Nephron (organoid): ENCODE data around the gene SLC2A14.
"Not testable (repeated sequence)": the region's sequence is repeated elsewhere in the genome, so short reads cannot be mapped to it uniquely, and the experiment has no call there.

Experiments
- H3K27ac Mint-ChIP-seq, 3 experiments: 2 replicates each; pipeline ENCODE4 v1.8.0; 2020; ENCODE audit warnings: mixed read lengths in 3 of 3, mild to moderate bottlenecking in 2 of 3, moderate library complexity in 1 of 3
- H3K27me3 Mint-ChIP-seq: 2 replicates; pipeline ENCODE4 v1.8.0; 2021; ENCODE audit warnings: low read depth, mild to moderate bottlenecking, moderate library complexity, mixed read lengths
- H3K36me3 Mint-ChIP-seq: 2 replicates; pipeline ENCODE4 v1.8.0; 2020; ENCODE audit warnings: low read depth, mixed read lengths
- H3K4me1 Mint-ChIP-seq: 2 replicates; pipeline ENCODE4 v1.8.0; 2020; ENCODE audit warnings: mixed read lengths
- H3K4me3 Mint-ChIP-seq, 3 experiments: 2 replicates each; pipeline ENCODE4 v1.8.0; 2020; ENCODE audit warnings: mild to moderate bottlenecking in 3 of 3, mixed read lengths in 3 of 3, moderate library complexity in 2 of 3
- H3K9me3 Mint-ChIP-seq: 2 replicates; pipeline ENCODE4 v1.8.0; 2020; ENCODE audit warnings: mixed read lengths
- TF ChIP-seq, protein P1 (sequence below), 3 experiments: fragments of 200-600 bp; sonication (generic); IDR thresholded peaks; one replicate each; pipeline ENCODE4 v1.5.0; 2021; ENCODE audit warnings: antibody characterized with exemption in 3 of 3; ENCODE audit not compliant: unreplicated experiment in 3 of 3

SLC2A14 gene

DNA sequence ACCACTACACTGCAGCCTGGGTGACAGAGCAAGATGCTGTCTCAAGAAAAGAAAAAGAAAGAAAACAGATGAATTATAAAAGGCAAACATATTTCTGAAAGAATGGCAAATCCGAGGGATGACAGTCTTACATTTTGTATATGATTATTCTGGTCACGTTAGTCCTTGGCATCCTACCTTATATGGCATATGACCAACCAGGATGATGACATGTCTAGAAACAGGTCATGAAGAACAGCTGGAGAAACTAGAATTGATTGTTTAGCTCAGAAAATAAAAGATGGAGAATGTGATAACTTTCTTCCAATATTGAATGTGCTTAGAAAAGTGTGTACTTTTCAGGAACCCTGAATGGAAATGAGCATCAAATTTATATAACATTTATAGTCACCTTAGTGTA is 19.2 kb downstream of the SLC2A14 start:
- Mint-ChIP-seq H3K9me3 (no peaks in the 10 kb centered on the region), H3K27ac (no peak overlapping the region), H3K36me3 (no peaks in the 10 kb centered on the region), H3K4me1 (peaks cover 3% of the 10 kb centered on the region), H3K27me3 (peaks cover 4% of the 10 kb centered on the region), H3K4me3 (no peak overlapping the region)
- TF ChIP-seq, protein P1, sequence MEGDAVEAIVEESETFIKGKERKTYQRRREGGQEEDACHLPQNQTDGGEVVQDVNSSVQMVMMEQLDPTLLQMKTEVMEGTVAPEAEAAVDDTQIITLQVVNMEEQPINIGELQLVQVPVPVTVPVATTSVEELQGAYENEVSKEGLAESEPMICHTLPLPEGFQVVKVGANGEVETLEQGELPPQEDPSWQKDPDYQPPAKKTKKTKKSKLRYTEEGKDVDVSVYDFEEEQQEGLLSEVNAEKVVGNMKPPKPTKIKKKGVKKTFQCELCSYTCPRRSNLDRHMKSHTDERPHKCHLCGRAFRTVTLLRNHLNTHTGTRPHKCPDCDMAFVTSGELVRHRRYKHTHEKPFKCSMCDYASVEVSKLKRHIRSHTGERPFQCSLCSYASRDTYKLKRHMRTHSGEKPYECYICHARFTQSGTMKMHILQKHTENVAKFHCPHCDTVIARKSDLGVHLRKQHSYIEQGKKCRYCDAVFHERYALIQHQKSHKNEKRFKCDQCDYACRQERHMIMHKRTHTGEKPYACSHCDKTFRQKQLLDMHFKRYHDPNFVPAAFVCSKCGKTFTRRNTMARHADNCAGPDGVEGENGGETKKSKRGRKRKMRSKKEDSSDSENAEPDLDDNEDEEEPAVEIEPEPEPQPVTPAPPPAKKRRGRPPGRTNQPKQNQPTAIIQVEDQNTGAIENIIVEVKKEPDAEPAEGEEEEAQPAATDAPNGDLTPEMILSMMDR (IDR thresholded peaks at IDR 0.05; ENCODE audit: unreplicated experiment in 3 of 3) = no peak

GRCh38 chr12:7851622-7852081 is 21.1 kb downstream of the SLC2A14 start:
- H3K36me3 Mint-ChIP-seq, H3K9me3 Mint-ChIP-seq, H3K4me3 Mint-ChIP-seq: not testable (repeated sequence)

DNA sequence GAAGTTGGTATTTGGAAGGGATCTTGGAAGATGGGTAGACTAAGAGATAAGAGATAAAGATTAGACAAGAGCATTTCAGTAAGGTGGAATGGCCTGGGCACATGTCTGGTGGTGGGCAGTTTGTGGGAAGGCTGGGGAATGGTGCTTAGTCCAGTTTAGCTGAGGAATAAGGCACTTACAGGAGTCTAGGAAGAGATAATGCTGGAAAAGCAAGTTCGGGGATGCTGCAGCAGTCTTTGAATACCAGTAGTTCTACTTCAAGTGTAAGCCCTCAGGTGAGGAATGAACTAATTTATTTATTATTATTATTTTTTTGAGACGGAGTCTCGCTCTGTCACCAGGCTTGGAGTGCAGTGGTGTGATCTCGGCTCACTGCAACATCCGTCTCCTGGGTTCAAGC is 22.6 kb downstream of the SLC2A14 start:
- not testable (repeated sequence) for H3K9me3 Mint-ChIP-seq, H3K27me3 Mint-ChIP-seq, H3K27ac Mint-ChIP-seq, H3K4me3 Mint-ChIP-seq, H3K36me3 Mint-ChIP-seq
- H3K4me1 Mint-ChIP-seq = peaks cover 12% of the 10 kb centered on the region

More at GRCh38 chr12:7851622-7852081, 21.1 kb downstream of the SLC2A14 start:
- peaks cover 12% of the 10 kb centered on the region for H3K4me1 Mint-ChIP-seq
- H3K27me3 Mint-ChIP-seq, H3K27ac Mint-ChIP-seq: not testable (repeated sequence)

GRCh38 chr12:7848098-7848422 is 24.7 kb downstream of the SLC2A14 start:
- not testable (repeated sequence) for H3K4me3 Mint-ChIP-seq, H3K36me3 Mint-ChIP-seq, H3K27me3 Mint-ChIP-seq, H3K9me3 Mint-ChIP-seq
- Mint-ChIP-seq H3K4me1 (peaks cover 12% of the 10 kb centered on the region), H3K27ac (peak overlapping the region in 1 of 3 experiments; percentile 36)

DNA sequence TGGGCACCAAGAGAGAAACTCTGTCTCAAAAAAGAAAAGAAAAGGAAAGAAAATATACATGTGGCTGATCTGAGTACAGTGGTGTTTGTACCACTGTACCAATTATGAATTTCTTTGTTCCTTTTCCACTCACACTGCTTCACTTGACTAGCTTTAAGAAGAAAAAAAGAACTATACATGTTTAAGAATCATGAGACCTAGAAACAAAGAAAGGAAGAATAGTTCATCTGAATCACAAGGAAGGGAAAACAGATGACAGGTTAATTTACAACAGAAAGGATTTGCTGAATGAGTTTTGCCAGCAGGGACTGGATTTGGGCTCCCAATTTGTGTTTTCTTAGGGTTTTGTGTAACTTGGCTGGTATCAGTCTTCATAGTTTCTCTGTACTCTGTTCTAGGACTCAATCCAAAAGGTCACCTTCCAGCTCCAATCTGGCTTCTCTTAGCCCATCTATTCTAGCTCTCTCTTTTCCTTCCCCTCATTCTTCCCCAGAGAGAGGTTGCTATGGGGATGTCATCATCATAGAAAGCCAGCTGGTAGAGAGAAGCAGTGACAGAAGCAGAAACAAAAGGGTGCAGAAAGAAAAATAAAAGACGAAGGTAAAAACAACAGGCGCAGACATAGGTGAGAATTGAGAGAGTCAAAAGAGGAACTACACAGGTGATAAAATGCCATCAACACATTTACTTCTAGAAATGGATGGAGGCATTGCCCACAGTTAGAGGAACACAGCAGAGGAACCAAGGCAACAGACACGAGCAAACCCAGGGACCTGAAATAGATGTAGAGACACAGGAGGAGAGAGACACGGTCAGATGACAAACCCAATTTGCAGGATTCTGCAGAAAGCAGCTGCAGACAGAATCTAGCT is 25.3 kb downstream of the SLC2A14 start:
- not testable (repeated sequence) for H3K9me3 Mint-ChIP-seq, H3K27me3 Mint-ChIP-seq, H3K36me3 Mint-ChIP-seq, H3K4me3 Mint-ChIP-seq
- Mint-ChIP-seq H3K27ac (peak overlapping the region; percentile 36 to 84 (median 56)), H3K4me1 (peaks cover 12% of the 10 kb centered on the region)

- peaks cover 13% of the 10 kb centered on the region for H3K4me1 Mint-ChIP-seq
- H3K4me3 Mint-ChIP-seq = no peak overlapping the region
- H3K9me3 Mint-ChIP-seq = no peaks in the 10 kb centered on the region
- H3K27ac Mint-ChIP-seq = peak overlapping the region in 2 of 3 experiments; percentile 89 to 93
- TF ChIP-seq, protein P1 (IDR thresholded peaks at IDR 0.05; ENCODE audit: unreplicated experiment in 3 of 3) = no peak
- H3K36me3 Mint-ChIP-seq = no peaks in the 10 kb centered on the region
- H3K27me3 Mint-ChIP-seq = no peaks in the 10 kb centered on the region
Measured at GRCh38 chr12:7844116-7844515, 28.6 kb downstream of the SLC2A14 start.

- H3K9me3 Mint-ChIP-seq = not testable (repeated sequence)
Measured at GRCh38 chr12:7843583-7843982, 29.1 kb downstream of the SLC2A14 start.

DNA sequence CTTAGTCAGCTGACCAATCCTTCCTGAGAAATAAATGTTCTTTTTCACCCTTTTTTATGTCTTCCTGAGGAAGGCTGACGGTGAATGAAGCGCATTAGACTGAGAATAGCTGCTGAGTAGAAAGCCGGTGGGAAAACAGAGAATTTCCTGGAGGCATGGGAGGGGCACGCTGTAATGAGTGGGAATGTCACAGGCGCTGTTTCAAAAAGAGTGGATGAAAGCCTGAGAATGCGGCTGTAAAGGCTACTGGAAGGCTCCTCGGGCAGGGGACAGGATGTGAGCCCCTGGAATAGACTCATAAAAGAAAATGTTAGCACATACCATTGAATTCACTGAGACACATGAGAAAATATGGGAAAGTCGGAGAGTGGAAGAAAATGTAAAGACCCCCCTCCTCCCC is 29.6 kb downstream of the SLC2A14 start:
- Mint-ChIP-seq H3K4me1 (peaks cover 15% of the 10 kb centered on the region), H3K4me3 (peak overlapping the region in 1 of 3 experiments; percentile 15), H3K27ac (peak overlapping the region in 1 of 3 experiments; percentile 69)
- H3K27me3 Mint-ChIP-seq, H3K9me3 Mint-ChIP-seq, H3K36me3 Mint-ChIP-seq: not testable (repeated sequence)

More at GRCh38 chr12:7843583-7843982, 29.1 kb downstream of the SLC2A14 start:
- H3K27me3 Mint-ChIP-seq, H3K36me3 Mint-ChIP-seq: not testable (repeated sequence)
- Mint-ChIP-seq H3K4me1 (peaks cover 15% of the 10 kb centered on the region), H3K27ac (peak overlapping the region; percentile 54 to 93 (median 89)), H3K4me3 (peak overlapping the region; percentile 38 to 60 (median 54))

GRCh38 chr12:7842444-7842843 is 30.3 kb downstream of the SLC2A14 start:
- H3K27ac Mint-ChIP-seq, H3K36me3 Mint-ChIP-seq, H3K9me3 Mint-ChIP-seq, H3K27me3 Mint-ChIP-seq, H3K4me3 Mint-ChIP-seq: not testable (repeated sequence)
- H3K4me1 Mint-ChIP-seq = peaks cover 11% of the 10 kb centered on the region

- not testable (repeated sequence) for H3K4me1 Mint-ChIP-seq, H3K4me3 Mint-ChIP-seq, H3K27me3 Mint-ChIP-seq, H3K27ac Mint-ChIP-seq, H3K36me3 Mint-ChIP-seq, H3K9me3 Mint-ChIP-seq
Measured at GRCh38 chr12:7839848-7840247, 32.9 kb downstream of the SLC2A14 start.

- H3K27me3 Mint-ChIP-seq, H3K9me3 Mint-ChIP-seq, H3K4me1 Mint-ChIP-seq, H3K36me3 Mint-ChIP-seq: not testable (repeated sequence)
- Mint-ChIP-seq H3K27ac (peak overlapping the region in 2 of 3 experiments; percentile 13 to 20), H3K4me3 (peak overlapping the region in 1 of 3 experiments; percentile 51)
Measured at GRCh38 chr12:7839226-7839625, 33.5 kb downstream of the SLC2A14 start.
